GM15510 (cell line): ENCODE measurements around the gene EDN3.

Experiments used
- POLR2A ChIP-seq: IDR thresholded peaks from 3 replicates; pipeline ENCODE4 v1.6.1; 2011; ENCODE audit warnings: borderline replicate concordance; ENCODE audit not compliant: insufficient read length; ENCODE audit errors: extremely low read depth

EDN3 gene

GRCh38 chr20:59342023-59342957 lies 41.9 kb downstream of the EDN3 start:
- TF ChIP-seq POLR2A = no peak

DNA sequence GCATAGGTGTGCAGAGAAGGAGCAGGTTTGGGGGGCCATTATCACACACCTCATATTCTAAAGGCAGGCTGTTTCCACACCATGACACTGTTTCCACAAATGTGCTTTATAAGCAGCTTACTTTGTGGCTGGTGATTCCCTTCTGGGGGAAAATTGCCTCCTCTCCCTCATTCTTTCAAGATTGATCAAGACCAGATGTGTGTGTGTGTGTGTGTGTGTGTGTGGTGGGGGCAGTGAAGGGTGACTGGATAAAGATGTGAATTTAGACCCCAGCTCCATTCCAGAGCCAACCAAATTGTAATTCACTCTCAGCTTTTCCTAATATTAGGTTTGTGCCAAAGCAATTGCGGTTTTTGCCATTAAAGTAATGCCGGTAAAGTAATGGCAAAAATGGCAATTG lies 45.6 kb downstream of the EDN3 start:
- TF ChIP-seq POLR2A = no peak

GRCh38 chr20:59349277-59349676 lies 48.9 kb downstream of the EDN3 start:
- no peak for TF ChIP-seq POLR2A

DNA sequence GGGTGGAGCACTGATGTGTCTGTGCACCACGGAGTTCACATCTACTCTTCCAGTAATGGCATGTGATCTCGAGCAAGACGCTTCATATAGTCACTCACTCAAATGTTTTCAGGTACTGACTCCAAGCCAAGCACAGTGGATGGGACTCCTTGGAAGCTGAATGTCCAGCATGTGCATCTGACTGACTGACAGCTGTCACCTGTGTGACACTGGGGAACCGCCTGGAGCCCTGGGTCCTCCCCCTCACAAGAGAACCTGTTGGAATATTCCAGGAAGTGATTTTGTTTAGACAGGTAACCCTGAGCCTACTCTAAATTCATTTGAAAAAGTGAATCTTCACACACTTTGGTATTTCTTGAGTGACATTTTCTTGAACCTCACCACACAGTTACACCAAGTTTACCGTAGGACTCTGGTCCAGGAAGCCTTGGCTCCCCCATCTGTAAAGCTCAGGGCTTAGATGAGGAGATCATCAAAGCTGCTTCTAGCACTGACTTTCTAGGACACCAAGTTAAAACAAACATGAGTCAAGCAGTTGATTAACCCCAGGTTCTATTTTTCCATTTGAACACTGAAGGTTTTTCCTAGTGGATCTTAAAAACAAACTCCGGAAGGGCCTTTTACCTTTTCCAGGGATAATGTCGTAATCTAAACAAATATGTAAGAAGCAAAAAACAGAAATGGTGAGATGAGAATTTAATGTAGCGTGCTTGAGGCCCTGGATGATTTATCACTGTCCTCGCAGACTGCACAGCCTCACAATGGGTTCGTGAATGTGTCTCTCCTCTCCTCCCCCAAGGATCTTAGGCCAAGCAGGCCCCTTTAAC lies 50.1 kb downstream of the EDN3 start:
- TF ChIP-seq POLR2A = no peak

DNA sequence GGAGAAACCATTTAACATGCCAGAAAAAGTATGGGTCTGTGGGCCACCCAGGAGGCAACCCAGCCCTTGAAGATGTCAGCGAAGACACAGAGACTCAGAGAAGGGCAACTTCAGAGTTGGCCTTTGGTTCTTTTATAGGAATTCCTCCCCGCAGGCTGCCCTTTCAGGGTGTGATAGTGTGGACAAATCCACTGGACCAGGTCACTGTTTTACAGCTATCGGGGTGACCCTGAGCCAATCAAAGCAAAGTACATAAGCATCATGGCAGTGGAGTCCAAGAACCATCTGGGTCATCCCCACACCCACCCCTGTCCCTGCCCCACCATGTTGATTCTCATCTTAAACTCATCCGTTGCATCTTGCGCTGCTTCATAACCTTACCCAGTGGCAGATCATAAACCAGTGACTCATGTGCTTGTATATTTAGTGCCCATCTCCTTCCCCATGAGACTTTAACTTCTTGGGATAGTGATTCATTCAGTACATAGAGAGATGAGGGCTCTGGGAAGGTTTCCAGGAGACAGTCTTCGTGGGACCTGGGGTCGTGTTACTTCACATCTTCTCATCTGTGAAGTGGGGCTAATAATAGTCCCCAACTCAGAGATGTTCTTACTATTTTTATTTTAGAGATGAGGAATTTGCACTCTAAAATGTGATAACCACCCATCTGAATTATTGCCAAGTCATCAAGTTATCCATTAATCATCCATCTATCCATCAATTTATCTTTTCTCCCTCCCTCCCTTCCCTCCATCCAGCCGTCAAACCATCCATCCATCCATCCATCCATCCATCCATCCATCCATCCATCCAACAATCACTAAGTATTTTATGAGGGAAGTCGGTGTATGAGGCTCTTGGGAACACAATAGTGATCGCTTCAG lies 51.0 kb downstream of the EDN3 start:
- TF ChIP-seq POLR2A = no peak

GRCh38 chr20:59352541-59352940 lies 52.1 kb downstream of the EDN3 start:
- no peak for TF ChIP-seq POLR2A

DNA sequence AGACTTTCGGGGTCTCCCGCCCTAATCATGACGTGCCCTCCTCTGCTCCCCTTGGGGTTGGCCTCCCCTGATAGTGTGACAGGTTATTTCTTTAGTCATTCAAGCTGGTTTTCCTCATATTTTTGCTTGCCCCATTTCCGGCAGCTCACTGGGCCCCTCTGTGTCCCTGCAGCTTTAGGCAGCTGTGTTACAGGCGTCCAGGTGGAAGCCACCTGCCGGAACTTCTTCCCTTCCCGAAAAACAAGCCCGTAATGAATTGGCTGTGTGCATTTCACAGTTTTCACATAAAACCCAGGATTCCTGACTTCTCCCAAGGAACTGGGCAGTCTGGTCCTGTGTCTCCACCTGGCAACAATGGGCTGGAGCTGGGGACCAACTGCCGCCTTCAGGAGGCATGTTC lies 52.6 kb downstream of the EDN3 start:
- no peak for TF ChIP-seq POLR2A

DNA sequence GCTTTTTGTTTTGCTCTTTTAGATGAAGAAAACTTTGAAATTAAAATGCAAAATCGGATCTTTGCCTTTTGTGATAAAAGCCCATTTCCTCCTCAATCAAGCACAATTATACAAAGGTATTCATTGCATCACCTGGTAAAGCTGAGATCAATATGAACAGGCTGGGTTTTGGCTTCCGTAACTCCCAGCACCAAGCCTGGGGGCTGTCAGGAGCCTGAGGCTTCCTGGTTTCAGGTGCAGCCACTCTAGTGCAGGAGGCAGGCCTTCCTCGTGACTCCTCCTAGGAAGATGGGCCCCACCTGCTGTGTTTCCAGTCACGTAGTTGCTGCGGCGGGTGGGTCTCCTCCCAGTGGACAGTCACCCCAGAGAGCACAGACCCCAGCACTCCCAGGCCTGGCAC lies 54.0 kb downstream of the EDN3 start:
- no peak for TF ChIP-seq POLR2A

- TF ChIP-seq POLR2A = no peak
These were observed 54.8 kb downstream of the EDN3 start for GRCh38 chr20:59355242-59355641.

GRCh38 chr20:59356662-59357165 lies 56.3 kb downstream of the EDN3 start:
- no peak for TF ChIP-seq POLR2A

- no peak for TF ChIP-seq POLR2A
These were observed 59.7 kb downstream of the EDN3 start for GRCh38 chr20:59359906-59360725.

- no peak for TF ChIP-seq POLR2A
These were observed 60.5 kb downstream of the EDN3 start for GRCh38 chr20:59360934-59361333.

GRCh38 chr20:59361411-59361810 lies 61.0 kb downstream of the EDN3 start:
- TF ChIP-seq POLR2A = no peak

- TF ChIP-seq POLR2A = no peak
These were observed 62.7 kb downstream of the EDN3 start for GRCh38 chr20:59363101-59363500.
